GM12878 (cell line): ENCODE results near the gene DMD. TPM values are rescaled to one million over a fixed set of nuclear protein-coding genes. Genes with fewer than 3 reads are reported as not detected.

Experiments
- ATAC-seq: fragments of 200-7000 bp; cut with Tn5 transposase; 3 replicates; pipeline ENCODE4 v1.9.1; 2020; ENCODE audit warnings: mild to moderate bottlenecking, moderate library complexity
- BruUV-seq: library from RNA; stranded (reverse); fragments of 400-500 nt; replicated peaks from 2 replicates; lab custom pipeline; 2021; lab: Mats Ljungman, UMichigan
- CTCF ChIA-PET: fragments of 300-600 bp; sonication (Branson Sonifier 250); formaldehyde crosslinking; extraction: SDS; loops from one replicate; lab custom pipeline; 2021; ENCODE audit warnings: inconsistent platforms; lab: Yijun Ruan, JAX
- POLR2A ChIA-PET: fragments of 350-600 bp; formaldehyde crosslinking; extraction: SDS; loops from one replicate; lab custom pipeline; 2021; ENCODE audit warnings: inconsistent platforms; lab: Charles Lee
- RAD21 ChIA-PET: fragments of 300-600 bp; sonication (Branson Sonifier 250); formaldehyde crosslinking; loops from one replicate; lab custom pipeline; 2023; ENCODE audit warnings: antibody characterized with exemption; ENCODE audit not compliant: unreplicated experiment; lab: Charles Lee
- SMC1A ChIA-PET: fragments of 300-600 bp; sonication (Branson Sonifier 250); formaldehyde crosslinking; loops from one replicate; lab custom pipeline; 2023; ENCODE audit not compliant: unreplicated experiment, uncharacterized antibody; lab: Charles Lee
- DNase-seq: peaks from one replicate; pipeline ENCODE4 v3.0.0-alpha.2; 2011; ENCODE audit warnings: low read depth, low spot score
- FAIRE-seq: peaks from 3 replicates; lab custom pipeline; 2011; peaks lifted over from hg19 to GRCh38; lab: Jason Lieb, UNC
- H2AFZ ChIP-seq: 2 replicates; pipeline ENCODE4 v1.6.0; 2011; ENCODE audit warnings: low read depth, low read length, control low read depth; ENCODE audit not compliant: control insufficient read depth
- H3K27ac ChIP-seq: 2 replicates; pipeline ENCODE4 v1.5.1; 2011; ENCODE audit warnings: control low read depth; ENCODE audit not compliant: control insufficient read depth, insufficient read depth
- H3K27me3 ChIP-seq, 2 experiments: replicated peaks in 1 of 2; 2 replicates each; pipeline versions ENCODE4 v1.6.0 to v1.6.1; 2011; ENCODE audit warnings: low read length in 1 of 2; ENCODE audit not compliant: control insufficient read depth in 2 of 2, insufficient read depth in 2 of 2
- H3K36me3 ChIP-seq, 2 experiments: 2 replicates each; pipeline ENCODE4 v1.5.1; 2011; ENCODE audit warnings: low read length in 1 of 2; ENCODE audit not compliant: control insufficient read depth in 2 of 2, insufficient read depth in 2 of 2
- H3K4me1 ChIP-seq: 2 replicates; pipeline ENCODE4 v1.6.1; 2011; ENCODE audit warnings: mild to moderate bottlenecking, low read length, moderate library complexity, mixed read lengths; ENCODE audit not compliant: control insufficient read depth, insufficient read depth
- H3K4me2 ChIP-seq: 2 replicates; pipeline ENCODE4 v1.6.0; 2011; ENCODE audit warnings: control low read depth; ENCODE audit not compliant: control insufficient read depth, insufficient read depth
- H3K4me3 ChIP-seq: fragments of 200-600 bp; sonication (generic); 2 replicates; pipeline ENCODE4 v1.5.1; 2016
- H3K79me2 ChIP-seq: 2 replicates; pipeline ENCODE4 v1.6.0; 2011; ENCODE audit warnings: low read length; ENCODE audit not compliant: control insufficient read depth, insufficient read depth
- H3K9ac ChIP-seq: 2 replicates; pipeline ENCODE4 v1.8.0; 2011; ENCODE audit warnings: low read length, control low read depth, mixed read lengths; ENCODE audit not compliant: control insufficient read depth, insufficient read depth
- H3K9me3 ChIP-seq: replicated peaks from 3 replicates; pipeline ENCODE4 v1.5.1; 2011; ENCODE audit warnings: mild to moderate bottlenecking, low read length; ENCODE audit not compliant: control insufficient read depth, insufficient read depth
- H4K20me1 ChIP-seq: 2 replicates; pipeline ENCODE4 v1.6.0; 2011; ENCODE audit not compliant: control insufficient read depth, insufficient read depth
- CEBPZ ChIP-seq: fragments of 150-350 bp; IDR thresholded peaks from 2 replicates; pipeline ENCODE4 v1.6.1; 2016; ENCODE audit warnings: low read depth, low read length
- NR2F1 ChIP-seq: fragments of 450-650 bp; conservative IDR thresholded peaks from 2 replicates; pipeline ENCODE4 v1.6.1; 2017; ENCODE audit warnings: mild to moderate bottlenecking
- SUZ12 ChIP-seq: fragments of 200-600 bp; sonication (generic); IDR thresholded peaks from one replicate; pipeline ENCODE4 v1.6.1; 2018; ENCODE audit warnings: antibody characterized with exemption, mild to moderate bottlenecking; ENCODE audit not compliant: unreplicated experiment
- ZBTB40 ChIP-seq: fragments of 450-650 bp; IDR thresholded peaks from 2 replicates; pipeline ENCODE4 v1.6.1; 2016; ENCODE audit warnings: mild to moderate bottlenecking, moderate library complexity, borderline replicate concordance
- WGBS: methylation state at CpG from one replicate; pipeline ENCODE4 v1.1.6; 2016; ENCODE audit warnings: low lambda C conversion rate; ENCODE audit not compliant: insufficient replicate concordance, insufficient coverage; ENCODE audit errors: missing lambda C conversion rate; 5-methylcytosine and 5-hydroxymethylcytosine counted together
- in situ Hi-C: fragments of 300-500 bp; cut with MboI; formaldehyde crosslinking; loops from 9 replicates; pipeline ENCODE4 v1.14.3; 2018; ENCODE audit warnings: mixed read lengths
- intact Hi-C: fragments of 100-400 bp; cut with micrococcal nuclease; formaldehyde crosslinking; loops from one replicate; pipeline ENCODE4 v1.14.2; 2022; ENCODE audit not compliant: unreplicated experiment
- polyA plus RNA-seq, 11 experiments: library from polyadenylated mRNA; depleted of rRNA in 4 of 11; unstranded in 6 of 11; stranded (reverse) in 5 of 11; fragments of >200 nt; fragmentation: Nextera tagmentation in 4 of 11; fragmentation: Illumina TruSeq in 1 of 11; extraction: Ambion mirVana in 4 of 11; extraction: Trizol in 1 of 11; gene quantifications; 1 replicate in 1 of 11; 2 replicates in 10 of 11; pipeline versions ENCODE4 v1.2.1 to v1.2.3, GENCODE V29; 2011 to 2016; ENCODE audit warnings: inconsistent platforms in 2 of 11, missing spikeins in 2 of 11, low read depth in 1 of 11
- total RNA-seq, 4 experiments: library from RNA; depleted of rRNA in 3 of 4; stranded (reverse); fragments of >200 nt in 3 of 4; fragmentation: Illumina TruSeq in 1 of 4; extraction: Trizol in 1 of 4; gene quantifications; 2 replicates each; pipeline versions ENCODE4 v1.2.1 to v1.2.3, GENCODE V29; 2013 to 2021

Gene DMD
- total and polyA plus RNA-seq, 10 of the 15 experiments (the other 5 are each of a cell fraction or from before 2014, with no cell fraction given) = 1.4 to 24.3 (median 4.3) TPM

DNA sequence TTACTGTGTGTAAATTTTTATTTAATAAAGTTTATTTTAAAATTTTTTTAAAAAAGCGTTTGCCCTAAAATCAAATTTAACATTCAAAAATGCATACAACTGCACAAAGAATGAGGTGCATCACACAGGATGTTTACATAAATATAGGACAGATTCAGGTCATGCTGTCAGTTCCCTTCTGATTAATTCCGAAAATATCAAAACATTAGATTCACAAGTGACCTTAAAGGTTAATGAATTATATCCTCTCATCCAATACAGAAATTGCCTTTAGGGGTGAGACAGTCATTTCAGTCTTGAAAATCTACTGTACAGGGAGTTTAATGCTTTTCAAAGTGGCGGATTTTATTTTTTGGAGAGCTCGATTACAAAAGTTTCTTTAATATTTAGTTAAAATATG, 1930.8 kb downstream of the DMD start:
- Histone ChIP-seq H4K20me1 (no peaks in the 10 kb centered on the region), H3K4me1 (no peaks in the 10 kb centered on the region), H3K27me3 (no peaks in the 10 kb centered on the region), H2AFZ (no peak overlapping the region), H3K79me2 (no peaks in the 10 kb centered on the region), H3K4me3 (no peak overlapping the region), H3K9ac (no peak overlapping the region), H3K9me3 (no peaks in the 10 kb centered on the region), H3K4me2 (no peak overlapping the region), H3K36me3 (no peaks in the 10 kb centered on the region), H3K27ac (no peak overlapping the region)
- ChIA-PET CTCF (interaction anchor here (0.8 to 4.6 kb wide), 9 partner anchors 10 to 242 kb away, joined by 3 to 21 read pairs (median 4); no protein-coding TSS in a partner anchor), POLR2A (no interaction called here), RAD21 (interaction anchor here (0.8 to 2.1 kb wide), 7 partner anchors 8 to 376 kb away, joined by 3 to 11 read pairs (median 4); no protein-coding TSS in a partner anchor), SMC1A (interaction anchor here (0.9 to 3.3 kb wide), 8 partner anchors 8 to 243 kb away, joined by 3 to 21 read pairs (median 6); no protein-coding TSS in a partner anchor)
- no peak for TF ChIP-seq SUZ12
- TF ChIP-seq NR2F1 = peak; percentile 84
- no peak for TF ChIP-seq CEBPZ
- peak; percentile 78; the same call in 1 of the 2 replicates for TF ChIP-seq ZBTB40
- no TSS peak for BruUV-seq
- 55% methylated on average over 4 of the region's 4 CpGs for WGBS
- in situ Hi-C loops = no loop called here
- intact Hi-C loops = no loop called here
- ATAC-seq = peak; percentile 80
- FAIRE-seq = no peak
- DNase-seq = no peak
